Liver (tissue), 9 donors: Measurements from ENCODE around the gene ATAD3A. TPM values are rescaled to one million over a fixed set of nuclear protein-coding genes. Genes with fewer than 3 reads are reported as not detected.

Source experiments
- DNase-seq: peaks from one replicate; pipeline ENCODE4 v3.0.0-alpha.2; 2017; ENCODE audit warnings: low spot score
- H3K27ac ChIP-seq, 2 donors: one replicate each; pipeline ENCODE4 v1.7.0; 2013; ENCODE audit warnings: inconsistent platforms in 2 of 2, low read length in 2 of 2, control low read depth in 1 of 2, low read depth in 1 of 2, mild to moderate bottlenecking in 1 of 2
- H3K27me3 ChIP-seq, 4 donors: one replicate each; pipeline versions ENCODE4 v1.6.1 to v1.7.0; 2013; ENCODE audit warnings: low read length in 3 of 4, inconsistent platforms in 1 of 4, mild to moderate bottlenecking in 1 of 4, moderate library complexity in 1 of 4; ENCODE audit not compliant: control insufficient read depth in 4 of 4, insufficient read depth in 4 of 4
- H3K36me3 ChIP-seq, 4 donors: one replicate each; pipeline versions ENCODE4 v1.6.1 to v1.7.0; 2013; ENCODE audit warnings: low read length in 3 of 4, mild to moderate bottlenecking in 3 of 4, low read depth in 1 of 4, moderate library complexity in 1 of 4; ENCODE audit not compliant: control insufficient read depth in 4 of 4, insufficient read depth in 3 of 4
- H3K4me1 ChIP-seq, 4 donors: one replicate each; pipeline versions ENCODE4 v1.6.1 to v1.7.0; 2013; ENCODE audit warnings: low read length in 3 of 4, mild to moderate bottlenecking in 3 of 4, moderate library complexity in 1 of 4; ENCODE audit not compliant: control insufficient read depth in 4 of 4, insufficient read depth in 4 of 4
- H3K4me3 ChIP-seq, 3 donors: one replicate each; pipeline versions ENCODE4 v1.6.1 to v1.7.0; 2013; ENCODE audit warnings: low read length in 3 of 3, control low read depth in 1 of 3, low read depth in 1 of 3, mild to moderate bottlenecking in 1 of 3
- H3K9ac ChIP-seq, 2 donors: one replicate each; pipeline ENCODE4 v1.7.0; 2013; ENCODE audit warnings: low read length in 2 of 2, mild to moderate bottlenecking in 2 of 2, moderate library complexity in 2 of 2, control low read depth in 1 of 2, low read depth in 1 of 2
- H3K9me3 ChIP-seq, 4 donors: one replicate each; pipeline versions ENCODE4 v1.6.1 to v1.7.0; 2013; ENCODE audit warnings: low read length in 3 of 4; ENCODE audit not compliant: control insufficient read depth in 4 of 4
- FOXA1 ChIP-seq: IDR thresholded peaks from 2 replicates; pipeline ENCODE4 v1.6.1; 2016; ENCODE audit warnings: antibody characterized with exemption
- FOXA2 ChIP-seq: IDR thresholded peaks from 2 replicates; pipeline ENCODE4 v1.6.1; 2016; ENCODE audit warnings: antibody characterized with exemption
- GABPA ChIP-seq, 2 donors: IDR thresholded peaks in 1 of 2; conservative IDR thresholded peaks in 1 of 2; 2 replicates each; pipeline ENCODE4 v1.6.1; 2016; ENCODE audit warnings: antibody characterized with exemption in 2 of 2, mild to moderate bottlenecking in 1 of 2, moderate library complexity in 1 of 2
- HNF4G ChIP-seq: IDR thresholded peaks from 2 replicates; pipeline ENCODE4 v1.6.1; 2016; ENCODE audit warnings: antibody characterized with exemption
- JUND ChIP-seq, 2 donors: IDR thresholded peaks; 2 replicates each; pipeline ENCODE4 v1.6.1; 2016; ENCODE audit warnings: antibody characterized with exemption in 2 of 2
- NR2F2 ChIP-seq: IDR thresholded peaks from 2 replicates; pipeline ENCODE4 v1.6.1; 2016; ENCODE audit warnings: antibody characterized with exemption
- RAD21 ChIP-seq, 2 donors: IDR thresholded peaks; 2 replicates each; pipeline ENCODE4 v1.6.1; 2016; ENCODE audit warnings: antibody characterized with exemption in 2 of 2, mild to moderate bottlenecking in 2 of 2
- RXRA ChIP-seq, 2 donors: IDR thresholded peaks; 2 replicates each; pipeline ENCODE4 v1.6.1; 2017 to 2018; ENCODE audit warnings: antibody characterized with exemption in 2 of 2, mild to moderate bottlenecking in 1 of 2
- SP1 ChIP-seq: IDR thresholded peaks from 2 replicates; pipeline ENCODE4 v1.6.1; 2018; ENCODE audit warnings: antibody characterized with exemption, mild to moderate bottlenecking
- TAF1 ChIP-seq: conservative IDR thresholded peaks from 2 replicates; pipeline ENCODE4 v1.6.1; 2016; ENCODE audit warnings: antibody characterized with exemption, mild to moderate bottlenecking
- YY1 ChIP-seq: IDR thresholded peaks from 2 replicates; pipeline ENCODE4 v1.6.1; 2016; ENCODE audit warnings: antibody characterized with exemption, mild to moderate bottlenecking
- WGBS: extraction: QIAGEN DNeasy Blood & Tissue Kit; methylation state at CpG from one replicate; pipeline ENCODE4 v1.1.7; 2013; 5-methylcytosine and 5-hydroxymethylcytosine counted together
- polyA plus RNA-seq, 2 donors: library from polyadenylated mRNA; stranded (reverse) in 1 of 2; unstranded in 1 of 2; fragments of 200-250 nt in 1 of 2; fragments of >200 nt in 1 of 2; fragmentation: Nextera tagmentation in 1 of 2; extraction: Ambion mirVana in 1 of 2; gene quantifications; one replicate each; pipeline versions ENCODE4 v1.2.1 to v1.2.3, GENCODE V29; 2013 to 2015
- total RNA-seq, 2 donors: library from RNA; depleted of rRNA; stranded (reverse); fragments of >200 nt; gene quantifications; one replicate each; pipeline ENCODE4 v1.2.3, GENCODE V29; 2014
- TF ChIP-seq, protein P1 (sequence below): IDR thresholded peaks from 2 replicates; pipeline ENCODE4 v1.6.1; 2016; ENCODE audit warnings: antibody characterized with exemption, mild to moderate bottlenecking
- TF ChIP-seq, protein P2 (sequence below): IDR thresholded peaks from 2 replicates; pipeline ENCODE4 v1.6.1; 2016; ENCODE audit warnings: antibody characterized with exemption
- TF ChIP-seq, protein P3 (sequence below): IDR thresholded peaks from 2 replicates; pipeline ENCODE4 v1.6.1; 2016; ENCODE audit warnings: antibody characterized with exemption
- TF ChIP-seq, protein P4 (sequence below): IDR thresholded peaks from 2 replicates; pipeline ENCODE4 v1.6.1; 2016; ENCODE audit warnings: antibody characterized with exemption
- TF ChIP-seq, protein P5 (sequence below): fragments of 150-350 bp; IDR thresholded peaks from 2 replicates; pipeline ENCODE4 v1.5.1; 2017; ENCODE audit warnings: improper control_type of control experiment, low read depth, low read length; ENCODE audit not compliant: missing input control
- donor health status: healthy.
- donor health status: healthy.
- donor health status: healthy.
- donor health status: healthy.
- donor health status: healthy.

ATAD3A gene
- total and polyA plus RNA-seq, 4 donors, result 7.2 to 20.0 (median 15.8) TPM

DNA sequence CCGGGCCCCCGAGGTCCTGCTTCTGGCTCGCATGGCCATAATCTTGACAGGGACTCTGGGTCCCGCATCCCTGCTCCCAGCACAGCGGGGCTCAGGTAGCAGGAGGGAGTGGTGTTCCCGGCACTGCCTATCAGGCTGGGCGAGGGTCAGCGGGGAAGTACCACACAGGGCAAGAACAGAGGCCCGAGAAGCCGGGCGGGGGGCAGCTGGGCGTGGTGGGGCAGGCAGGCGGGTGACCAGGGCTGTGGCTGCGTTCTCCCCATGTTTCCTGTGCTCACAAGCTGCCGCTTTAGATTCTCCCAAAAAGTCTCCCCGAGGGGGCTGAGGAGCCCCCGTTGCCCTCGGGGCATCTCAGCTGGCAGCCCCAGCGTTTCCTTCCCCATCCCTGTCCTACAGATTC is 22.1 kb upstream of the ATAD3A start:
- 96% methylated on average over 19 of the region's 19 CpGs for WGBS
- Histone ChIP-seq H3K27ac (no peak overlapping the region), H3K4me1 (peaks cover 3 to 12% (median 5%) of the 10 kb centered on the region in 4 donors), H3K27me3 (no peaks in the 10 kb centered on the region), H3K4me3 (no peak overlapping the region), H3K36me3 (peaks cover 15 to 37% (median 18%) of the 10 kb centered on the region in 4 donors), H3K9me3 (no peaks in the 10 kb centered on the region), H3K9ac (no peak overlapping the region)
- DNase-seq, result no peak
- TF ChIP-seq, protein P1, sequence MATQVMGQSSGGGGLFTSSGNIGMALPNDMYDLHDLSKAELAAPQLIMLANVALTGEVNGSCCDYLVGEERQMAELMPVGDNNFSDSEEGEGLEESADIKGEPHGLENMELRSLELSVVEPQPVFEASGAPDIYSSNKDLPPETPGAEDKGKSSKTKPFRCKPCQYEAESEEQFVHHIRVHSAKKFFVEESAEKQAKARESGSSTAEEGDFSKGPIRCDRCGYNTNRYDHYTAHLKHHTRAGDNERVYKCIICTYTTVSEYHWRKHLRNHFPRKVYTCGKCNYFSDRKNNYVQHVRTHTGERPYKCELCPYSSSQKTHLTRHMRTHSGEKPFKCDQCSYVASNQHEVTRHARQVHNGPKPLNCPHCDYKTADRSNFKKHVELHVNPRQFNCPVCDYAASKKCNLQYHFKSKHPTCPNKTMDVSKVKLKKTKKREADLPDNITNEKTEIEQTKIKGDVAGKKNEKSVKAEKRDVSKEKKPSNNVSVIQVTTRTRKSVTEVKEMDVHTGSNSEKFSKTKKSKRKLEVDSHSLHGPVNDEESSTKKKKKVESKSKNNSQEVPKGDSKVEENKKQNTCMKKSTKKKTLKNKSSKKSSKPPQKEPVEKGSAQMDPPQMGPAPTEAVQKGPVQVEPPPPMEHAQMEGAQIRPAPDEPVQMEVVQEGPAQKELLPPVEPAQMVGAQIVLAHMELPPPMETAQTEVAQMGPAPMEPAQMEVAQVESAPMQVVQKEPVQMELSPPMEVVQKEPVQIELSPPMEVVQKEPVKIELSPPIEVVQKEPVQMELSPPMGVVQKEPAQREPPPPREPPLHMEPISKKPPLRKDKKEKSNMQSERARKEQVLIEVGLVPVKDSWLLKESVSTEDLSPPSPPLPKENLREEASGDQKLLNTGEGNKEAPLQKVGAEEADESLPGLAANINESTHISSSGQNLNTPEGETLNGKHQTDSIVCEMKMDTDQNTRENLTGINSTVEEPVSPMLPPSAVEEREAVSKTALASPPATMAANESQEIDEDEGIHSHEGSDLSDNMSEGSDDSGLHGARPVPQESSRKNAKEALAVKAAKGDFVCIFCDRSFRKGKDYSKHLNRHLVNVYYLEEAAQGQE, result no peak
- TF ChIP-seq, protein P2, sequence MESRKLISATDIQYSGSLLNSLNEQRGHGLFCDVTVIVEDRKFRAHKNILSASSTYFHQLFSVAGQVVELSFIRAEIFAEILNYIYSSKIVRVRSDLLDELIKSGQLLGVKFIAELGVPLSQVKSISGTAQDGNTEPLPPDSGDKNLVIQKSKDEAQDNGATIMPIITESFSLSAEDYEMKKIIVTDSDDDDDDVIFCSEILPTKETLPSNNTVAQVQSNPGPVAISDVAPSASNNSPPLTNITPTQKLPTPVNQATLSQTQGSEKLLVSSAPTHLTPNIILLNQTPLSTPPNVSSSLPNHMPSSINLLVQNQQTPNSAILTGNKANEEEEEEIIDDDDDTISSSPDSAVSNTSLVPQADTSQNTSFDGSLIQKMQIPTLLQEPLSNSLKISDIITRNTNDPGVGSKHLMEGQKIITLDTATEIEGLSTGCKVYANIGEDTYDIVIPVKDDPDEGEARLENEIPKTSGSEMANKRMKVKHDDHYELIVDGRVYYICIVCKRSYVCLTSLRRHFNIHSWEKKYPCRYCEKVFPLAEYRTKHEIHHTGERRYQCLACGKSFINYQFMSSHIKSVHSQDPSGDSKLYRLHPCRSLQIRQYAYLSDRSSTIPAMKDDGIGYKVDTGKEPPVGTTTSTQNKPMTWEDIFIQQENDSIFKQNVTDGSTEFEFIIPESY, result no peak
- TF ChIP-seq YY1, result no peak
- TF ChIP-seq RXRA (IDR thresholded peaks at IDR 0.05), result no peak
- no peak for TF ChIP-seq SP1
- TF ChIP-seq NR2F2, result no peak
- no peak for TF ChIP-seq FOXA2
- TF ChIP-seq RAD21 (IDR thresholded peaks at IDR 0.05), result no peak
- TF ChIP-seq, protein P3, sequence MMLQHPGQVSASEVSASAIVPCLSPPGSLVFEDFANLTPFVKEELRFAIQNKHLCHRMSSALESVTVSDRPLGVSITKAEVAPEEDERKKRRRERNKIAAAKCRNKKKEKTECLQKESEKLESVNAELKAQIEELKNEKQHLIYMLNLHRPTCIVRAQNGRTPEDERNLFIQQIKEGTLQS, result no peak
- TF ChIP-seq JUND (IDR thresholded peaks at IDR 0.05), result no peak
- no peak for TF ChIP-seq GABPA (IDR thresholded peaks at IDR 0.05 in 1 of 2, conservative IDR thresholded peaks at IDR 0.05 in 1 of 2)
- no peak for TF ChIP-seq HNF4G
- TF ChIP-seq, protein P4, sequence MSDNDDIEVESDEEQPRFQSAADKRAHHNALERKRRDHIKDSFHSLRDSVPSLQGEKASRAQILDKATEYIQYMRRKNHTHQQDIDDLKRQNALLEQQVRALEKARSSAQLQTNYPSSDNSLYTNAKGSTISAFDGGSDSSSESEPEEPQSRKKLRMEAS, result no peak
- no peak for TF ChIP-seq TAF1

DNA sequence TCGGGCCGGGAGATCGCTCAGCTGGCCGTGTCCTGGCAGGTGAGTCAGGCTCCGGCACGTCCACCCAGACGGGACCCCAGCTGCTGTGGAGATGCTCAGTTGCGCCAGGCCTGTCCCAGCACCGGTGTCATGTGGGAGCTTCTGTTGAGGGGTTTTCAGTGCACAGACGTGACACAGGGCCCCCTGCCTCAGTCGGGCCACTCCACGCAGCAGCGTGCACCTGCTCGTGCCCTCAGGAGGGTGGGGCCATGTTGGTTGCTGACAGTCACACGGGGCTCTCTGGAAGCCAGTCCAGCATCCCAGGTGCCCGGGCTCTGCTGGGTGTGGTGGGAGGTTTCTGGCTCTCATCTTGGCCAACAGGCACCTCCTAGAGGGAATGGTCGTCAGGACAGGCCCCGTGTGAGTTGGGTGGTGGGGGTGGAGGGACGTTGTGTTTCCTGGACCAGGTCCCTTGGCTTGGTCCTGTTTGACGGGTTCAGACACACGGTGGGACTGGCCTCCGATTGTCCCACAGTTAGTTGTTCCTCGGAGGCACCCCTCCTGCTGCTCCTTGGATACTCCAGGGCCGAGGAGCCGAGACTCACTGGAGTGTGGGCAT is 21.2 kb upstream of the ATAD3A start:
- Histone ChIP-seq H3K27me3 (no peaks in the 10 kb centered on the region), H3K9me3 (no peaks in the 10 kb centered on the region), H3K36me3 (peaks cover 15 to 40% (median 18%) of the 10 kb centered on the region in 4 donors), H3K4me1 (peaks cover 3 to 12% (median 5%) of the 10 kb centered on the region in 4 donors), H3K27ac (no peak overlapping the region), H3K4me3 (no peak overlapping the region), H3K9ac (no peak overlapping the region)
- DNase-seq, result no peak
- WGBS, result 99% methylated on average over 20 of the region's 25 CpGs
- no peak for TF ChIP-seq JUND (IDR thresholded peaks at IDR 0.05)
- TF ChIP-seq, protein P5, sequence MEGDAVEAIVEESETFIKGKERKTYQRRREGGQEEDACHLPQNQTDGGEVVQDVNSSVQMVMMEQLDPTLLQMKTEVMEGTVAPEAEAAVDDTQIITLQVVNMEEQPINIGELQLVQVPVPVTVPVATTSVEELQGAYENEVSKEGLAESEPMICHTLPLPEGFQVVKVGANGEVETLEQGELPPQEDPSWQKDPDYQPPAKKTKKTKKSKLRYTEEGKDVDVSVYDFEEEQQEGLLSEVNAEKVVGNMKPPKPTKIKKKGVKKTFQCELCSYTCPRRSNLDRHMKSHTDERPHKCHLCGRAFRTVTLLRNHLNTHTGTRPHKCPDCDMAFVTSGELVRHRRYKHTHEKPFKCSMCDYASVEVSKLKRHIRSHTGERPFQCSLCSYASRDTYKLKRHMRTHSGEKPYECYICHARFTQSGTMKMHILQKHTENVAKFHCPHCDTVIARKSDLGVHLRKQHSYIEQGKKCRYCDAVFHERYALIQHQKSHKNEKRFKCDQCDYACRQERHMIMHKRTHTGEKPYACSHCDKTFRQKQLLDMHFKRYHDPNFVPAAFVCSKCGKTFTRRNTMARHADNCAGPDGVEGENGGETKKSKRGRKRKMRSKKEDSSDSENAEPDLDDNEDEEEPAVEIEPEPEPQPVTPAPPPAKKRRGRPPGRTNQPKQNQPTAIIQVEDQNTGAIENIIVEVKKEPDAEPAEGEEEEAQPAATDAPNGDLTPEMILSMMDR, result no peak
- TF ChIP-seq RXRA (IDR thresholded peaks at IDR 0.05), result no peak
- no peak for TF ChIP-seq RAD21 (IDR thresholded peaks at IDR 0.05)
- TF ChIP-seq, protein P3, result no peak
- TF ChIP-seq SP1, result no peak
- no peak for TF ChIP-seq HNF4G
- TF ChIP-seq YY1, result no peak
- TF ChIP-seq, protein P1, result no peak
- TF ChIP-seq NR2F2, result no peak
- TF ChIP-seq, protein P2, result no peak
- no peak for TF ChIP-seq FOXA2
- no peak for TF ChIP-seq FOXA1
